ENCODE measurements around the gene RAF1.
"Not testable (repeated sequence)": the region's sequence is repeated elsewhere in the genome, so short reads cannot be mapped to it uniquely, and the experiment has no call there.

RAF1 gene

DNA sequence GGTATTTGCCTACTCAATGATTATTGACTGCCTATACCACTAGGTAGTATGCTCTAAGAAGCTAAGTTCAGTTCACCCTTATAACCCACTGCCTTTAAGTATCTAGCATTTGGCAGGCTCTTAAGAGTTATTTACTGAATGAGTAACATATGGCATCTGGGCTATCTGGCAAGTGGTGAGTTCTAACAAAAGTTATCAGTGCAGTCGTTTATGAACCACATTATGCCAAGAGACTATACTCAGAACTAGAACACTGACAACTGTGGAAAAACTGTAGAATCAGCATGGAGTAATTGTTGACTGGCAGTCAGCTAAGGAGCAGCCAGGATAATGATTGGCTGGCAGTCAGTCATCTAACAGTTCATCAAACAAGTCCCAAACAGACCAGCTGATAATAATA, 25.8 kb downstream of the RAF1 start:
- DNase-seq, result no peak

DNA sequence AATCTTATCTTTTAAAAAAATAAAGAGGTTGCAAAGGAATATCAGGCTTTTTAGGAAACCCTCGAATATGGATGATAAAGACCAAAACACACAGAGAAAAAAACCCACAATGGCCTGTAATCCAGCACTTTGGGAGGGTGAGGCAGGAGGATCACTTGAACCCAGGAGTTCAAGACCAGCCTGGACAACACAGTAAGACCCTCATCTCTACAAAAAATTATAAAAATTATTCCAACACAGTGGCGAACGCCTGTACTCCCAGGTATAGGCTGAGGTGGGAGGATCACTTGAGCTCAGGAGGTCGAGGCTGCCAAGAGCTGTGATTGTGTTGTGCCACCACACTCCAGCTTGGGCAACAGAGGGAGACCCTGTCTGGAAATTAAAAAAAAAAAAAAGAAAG, 30.8 kb downstream of the RAF1 start:
- DNase-seq, result no peak

DNA sequence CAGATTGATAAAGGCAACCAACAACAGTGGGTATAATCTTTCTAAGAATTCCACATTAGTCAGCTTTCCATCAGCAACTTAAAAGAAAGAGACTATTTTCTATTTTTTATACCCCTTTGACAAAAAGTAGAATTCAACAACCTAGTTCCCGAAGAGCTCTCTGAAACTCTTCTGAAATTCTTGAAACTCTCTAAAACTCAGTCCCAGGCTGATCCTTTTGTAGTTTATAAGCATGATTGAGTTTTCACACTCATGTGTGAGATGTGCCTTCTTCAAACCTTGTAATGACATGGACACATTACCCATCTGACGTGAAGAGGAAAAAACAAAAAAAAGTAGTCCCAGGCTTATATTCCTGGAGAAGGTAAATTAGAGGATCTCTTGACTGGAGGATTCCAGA, 31.4 kb downstream of the RAF1 start:
- DNase-seq, result no peak

DNA sequence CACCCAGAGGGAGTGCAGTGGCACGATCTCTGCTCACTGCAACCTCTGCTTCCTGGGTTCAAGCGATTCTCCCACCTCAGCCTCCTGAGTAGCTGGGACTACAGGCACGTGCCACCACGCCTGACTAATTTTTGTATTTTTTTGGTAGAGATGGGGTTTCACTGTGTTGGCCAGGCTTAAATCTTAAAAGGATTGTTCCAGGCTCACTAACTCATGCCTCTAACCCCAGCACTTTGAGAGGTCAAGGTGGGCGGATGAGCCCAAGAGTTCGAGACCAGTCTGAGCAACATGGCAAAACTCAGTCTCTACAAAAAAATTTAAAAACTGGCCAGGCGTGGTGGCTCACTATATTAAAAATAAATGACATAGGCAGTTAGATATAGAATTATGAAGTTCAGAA, 33.1 kb downstream of the RAF1 start:
- not testable (repeated sequence) for DNase-seq

DNA sequence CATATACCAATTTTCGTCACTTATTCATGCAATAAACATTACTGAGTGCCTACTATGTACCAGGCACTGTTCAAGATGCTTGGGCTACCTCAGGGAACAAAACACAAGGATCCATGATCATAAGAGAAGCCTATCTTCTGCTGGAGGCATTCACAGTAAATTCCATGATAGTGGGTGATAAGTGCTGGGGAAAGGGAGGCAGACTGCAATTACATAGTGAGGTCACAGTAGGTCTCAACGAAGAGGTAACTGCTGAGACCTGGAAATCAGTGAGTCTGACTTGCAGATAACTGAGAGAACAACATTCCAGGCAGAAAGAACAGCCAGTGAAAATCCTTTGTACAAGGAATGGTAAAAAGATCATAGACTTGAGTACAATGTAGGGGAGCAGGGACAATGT, 33.6 kb downstream of the RAF1 start:
- no peak for DNase-seq

DNA sequence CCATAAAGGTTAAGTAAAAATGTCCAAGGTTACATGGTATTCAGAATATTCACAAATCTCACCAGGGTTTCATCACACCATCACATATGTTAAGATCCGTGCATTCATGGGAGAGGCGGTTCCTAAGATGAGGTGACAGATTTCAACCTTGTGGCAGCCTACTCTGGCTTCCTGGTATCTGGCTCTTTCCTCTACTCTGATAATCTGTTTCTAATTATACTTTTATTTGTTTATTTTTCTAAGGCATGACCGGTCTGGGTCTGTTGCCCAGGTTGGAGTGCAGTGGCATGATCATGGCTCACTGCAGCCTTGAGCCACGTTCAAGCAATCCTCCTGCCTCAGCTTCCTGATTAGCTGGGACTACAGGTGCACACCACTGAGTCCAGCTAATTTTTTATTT, 34.4 kb downstream of the RAF1 start:
- DNase-seq, result no peak

DNA sequence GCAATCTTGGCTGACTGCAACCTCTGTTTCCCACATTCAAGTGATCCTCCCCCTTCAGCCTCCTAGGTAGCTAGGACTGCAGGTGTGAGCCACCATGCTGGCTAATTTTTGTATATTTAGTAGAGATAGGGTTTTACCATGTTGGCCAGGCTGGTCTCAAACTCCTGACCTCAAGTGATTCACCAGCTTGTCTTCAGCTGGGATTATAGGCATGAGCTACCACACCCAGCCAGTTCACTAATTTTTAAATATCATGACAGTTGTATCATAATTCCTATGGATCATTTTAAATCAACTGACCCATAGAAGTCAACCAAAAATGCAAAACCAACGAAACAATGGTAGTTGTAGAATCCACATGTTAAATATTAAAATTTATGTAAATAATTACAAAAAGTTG, 35.1 kb downstream of the RAF1 start:
- DNase-seq, result no peak

DNA sequence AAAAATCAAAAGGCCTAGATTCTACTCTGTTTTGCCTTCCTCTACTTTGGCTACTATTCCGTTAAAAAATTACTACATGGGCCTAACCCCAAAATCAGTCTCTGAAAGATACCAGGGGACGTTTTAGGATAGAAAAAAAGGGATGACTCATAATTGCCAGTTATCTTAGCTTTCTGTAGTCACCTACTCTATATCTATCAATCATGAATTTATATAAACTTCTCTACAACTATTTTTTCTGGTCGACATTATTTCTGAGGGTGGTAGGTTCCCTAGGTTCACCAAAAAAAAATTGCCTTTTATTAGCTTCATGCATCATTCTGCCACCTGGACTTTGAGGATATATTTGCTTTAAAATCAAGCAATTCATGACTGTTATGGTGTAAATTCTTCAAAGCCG, 36.5 kb downstream of the RAF1 start:
- no peak for DNase-seq

DNA sequence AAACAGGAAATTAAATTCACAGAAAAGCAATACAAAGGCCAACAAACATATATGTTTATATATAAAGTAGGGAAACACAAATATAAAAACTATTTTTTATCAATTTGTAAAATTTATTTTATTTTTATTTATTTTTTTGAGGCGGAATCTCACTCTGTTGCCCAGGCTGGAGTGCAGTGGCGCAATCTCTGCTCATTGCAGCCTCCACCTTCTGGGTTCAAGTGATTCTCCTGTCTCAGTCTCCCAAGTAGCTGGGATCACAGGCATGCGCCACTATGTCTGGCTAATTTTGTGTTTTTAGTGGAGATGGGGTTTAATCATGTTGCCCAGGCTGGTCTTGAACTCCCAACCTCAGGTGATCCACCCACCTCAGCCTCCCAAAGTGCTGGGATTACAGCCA, 39.0 kb downstream of the RAF1 start:
- not testable (repeated sequence) for DNase-seq

DNA sequence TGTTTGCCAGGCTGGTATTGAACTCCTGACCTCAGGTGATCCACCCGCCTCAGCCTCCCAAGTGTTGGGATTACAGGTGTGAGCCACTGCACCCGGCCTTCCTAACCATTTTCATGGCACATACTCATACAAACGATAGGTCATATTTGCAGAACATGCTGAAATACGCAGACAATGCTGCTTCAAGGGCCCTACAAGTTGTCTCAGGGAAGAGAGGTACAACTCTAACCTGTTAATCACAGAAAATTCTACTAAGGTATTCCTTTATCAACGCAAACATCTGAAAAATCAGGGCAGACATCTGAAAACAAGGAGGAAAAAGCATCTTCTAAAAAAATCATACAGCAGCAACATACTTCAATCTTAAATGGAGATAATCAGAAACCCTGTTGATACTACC, 39.9 kb downstream of the RAF1 start:
- DNase-seq, result no peak

DNA sequence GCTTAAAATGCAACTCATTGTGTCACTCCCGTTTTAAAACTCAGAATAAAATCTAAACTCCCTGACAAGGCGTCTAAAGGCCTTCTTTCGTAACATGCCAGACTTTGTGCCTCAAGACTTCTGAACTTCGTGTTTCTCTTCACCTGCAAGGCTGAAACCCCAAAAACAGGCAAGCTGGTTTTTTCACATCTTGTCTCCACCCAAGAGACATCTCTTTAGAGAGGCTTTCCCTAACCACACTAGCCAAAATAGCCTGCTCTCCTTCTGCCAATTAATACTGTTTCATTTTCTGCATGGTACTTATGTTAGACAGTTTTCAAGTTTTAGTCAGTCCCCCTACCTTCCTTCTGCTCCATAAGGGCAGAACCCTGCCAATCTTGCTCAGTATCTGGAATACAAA, 41.6 kb downstream of the RAF1 start:
- DNase-seq, result no peak

DNA sequence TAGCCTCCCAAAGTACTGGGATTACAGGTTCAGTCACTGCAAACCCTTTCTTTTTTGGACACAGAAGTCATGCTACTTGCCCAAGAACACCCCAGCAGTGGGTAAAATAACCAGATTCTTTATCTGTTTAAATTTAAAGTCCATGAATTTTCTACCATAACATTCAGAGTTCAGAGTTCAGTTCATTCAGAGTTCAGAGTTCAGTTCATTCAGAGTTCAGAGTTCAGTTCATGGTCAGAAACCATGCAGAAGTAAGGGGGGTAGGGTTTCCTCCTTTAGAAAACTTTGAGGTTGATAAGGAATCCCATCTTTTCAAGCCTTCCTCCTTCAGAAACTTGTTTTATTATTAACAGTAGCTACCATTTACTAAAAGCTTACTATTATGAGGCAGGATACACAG, 43.2 kb downstream of the RAF1 start:
- DNase-seq, result no peak

DNA sequence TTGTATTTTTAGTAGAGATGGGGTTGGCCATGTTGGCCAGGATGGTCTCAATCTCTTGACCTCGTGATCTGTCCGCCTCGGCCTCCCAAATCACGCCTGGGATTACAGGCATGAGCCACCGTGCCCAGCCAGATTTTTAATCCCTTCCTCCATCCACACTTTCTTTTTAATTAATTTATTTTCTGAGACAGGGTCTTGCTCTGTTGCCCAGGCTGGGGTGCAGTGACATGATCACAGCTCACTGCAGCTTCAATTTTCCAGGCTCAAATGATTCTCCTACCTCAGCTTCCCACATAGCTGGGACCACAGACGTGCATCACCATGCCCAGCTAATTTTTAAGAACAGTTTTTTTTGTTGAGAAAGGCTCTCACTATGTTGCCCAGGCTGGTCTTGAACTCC, 43.6 kb downstream of the RAF1 start:
- no peak for DNase-seq

DNA sequence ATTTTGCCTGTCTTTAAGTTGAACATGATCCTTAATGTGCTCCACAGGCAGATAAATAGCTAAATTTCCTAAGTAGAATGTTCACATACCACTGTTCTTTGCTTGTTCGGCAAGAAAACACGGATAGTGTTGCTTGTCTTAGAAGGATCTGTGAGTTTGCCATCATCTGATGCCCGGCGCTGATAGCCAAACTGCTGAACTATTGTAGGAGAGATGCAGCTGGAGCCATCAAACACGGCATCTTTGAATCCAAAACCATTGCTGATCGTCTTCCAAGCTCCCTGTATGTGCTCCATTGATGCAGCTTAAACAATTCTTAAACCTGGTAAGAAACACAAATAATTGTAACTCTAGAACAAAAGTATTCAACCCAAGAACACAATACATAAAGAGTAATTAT, 45.5 kb downstream of the RAF1 start:
- no peak for DNase-seq

DNA sequence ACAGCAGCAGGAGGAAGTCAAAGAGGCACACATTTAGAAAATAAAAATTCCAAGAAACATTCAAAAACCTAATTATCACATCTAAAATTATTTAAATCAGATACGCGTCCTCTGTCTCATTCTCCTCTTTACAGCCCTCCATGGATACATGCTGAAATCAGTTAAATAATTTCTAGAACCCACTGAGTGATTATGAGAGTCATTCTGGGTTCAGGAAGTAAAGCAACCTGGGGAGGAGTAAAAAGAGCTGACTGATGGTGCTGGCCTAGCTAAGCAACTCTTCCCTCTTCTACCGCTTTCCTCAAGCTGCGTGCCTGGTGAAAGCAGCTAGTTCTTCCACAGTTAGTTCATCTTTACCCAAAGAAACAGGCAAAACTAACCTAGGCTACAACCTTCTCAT, 48.7 kb downstream of the RAF1 start:
- no peak for DNase-seq

DNA sequence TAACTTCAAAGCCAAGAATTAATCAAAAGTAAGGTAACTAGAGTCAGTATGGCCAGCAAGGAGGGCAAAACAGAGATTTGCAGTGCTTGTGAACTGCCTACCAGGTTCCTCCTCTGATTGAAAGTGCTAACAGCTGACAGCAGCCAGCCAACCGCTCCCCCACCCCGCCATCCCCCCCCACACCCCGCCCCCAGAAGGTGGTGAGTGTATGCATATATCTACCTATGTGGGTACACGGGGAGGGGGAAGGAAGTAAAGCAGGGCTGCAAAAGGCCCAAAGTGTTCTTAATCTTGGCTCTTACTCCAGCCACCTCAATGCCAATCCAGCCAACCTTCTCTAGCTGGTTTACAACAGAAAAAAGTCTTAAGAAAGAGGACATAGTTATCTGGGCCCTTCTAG, 50.7 kb downstream of the RAF1 start:
- no peak for DNase-seq

DNA sequence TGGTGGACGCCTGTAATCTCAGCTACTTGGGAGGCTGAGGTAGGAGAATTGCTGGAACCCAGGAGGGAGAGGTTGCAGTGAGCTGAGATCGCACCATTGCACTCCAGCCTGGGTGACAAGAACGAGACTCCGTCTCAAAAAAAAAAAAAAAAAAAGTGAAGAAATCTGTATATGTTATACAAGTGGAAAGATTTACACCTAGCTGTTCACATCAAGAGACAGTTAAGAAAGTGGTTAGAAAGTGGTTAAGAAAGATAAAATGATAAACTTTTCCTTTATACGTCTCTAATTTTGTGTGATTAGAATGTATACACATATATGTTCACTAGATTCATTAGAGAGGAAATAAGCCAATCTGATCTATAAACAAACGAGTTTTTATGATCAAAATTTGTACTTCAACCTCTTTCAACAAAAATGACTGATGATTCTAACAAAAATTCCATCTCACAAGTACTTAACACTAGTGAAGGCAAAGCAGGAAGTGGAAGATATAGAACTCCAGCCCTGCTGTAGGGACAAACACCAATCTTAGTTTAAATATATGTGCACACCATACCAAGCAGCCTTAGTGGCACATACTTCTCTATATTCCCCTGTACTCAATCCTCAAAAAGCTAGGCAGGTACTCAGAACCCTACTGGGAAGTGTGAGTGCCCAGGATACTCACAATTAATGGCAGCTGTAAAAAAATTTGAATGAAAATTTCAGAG, 51.2 kb downstream of the RAF1 start:
- DNase-seq, result no peak

DNA sequence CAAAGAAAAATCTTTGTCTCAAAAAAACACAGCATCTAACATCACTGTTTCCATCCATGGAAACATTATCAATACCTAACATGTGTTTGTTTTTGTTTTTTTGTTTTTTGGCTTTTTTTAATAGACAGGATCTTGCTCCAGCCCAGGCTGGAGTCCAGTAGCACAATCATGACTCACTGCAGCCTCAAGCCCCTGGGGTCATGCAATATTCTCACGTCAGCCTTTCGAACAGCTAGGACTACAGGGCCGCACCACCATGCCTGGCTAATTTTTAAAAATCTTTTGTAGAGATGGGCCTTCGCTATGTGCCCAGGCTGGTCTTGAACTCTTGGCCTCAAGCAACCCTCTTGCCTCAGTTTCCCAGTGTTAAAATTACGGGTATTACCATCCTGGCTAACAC, 52.8 kb downstream of the RAF1 start:
- DNase-seq, result no peak

DNA sequence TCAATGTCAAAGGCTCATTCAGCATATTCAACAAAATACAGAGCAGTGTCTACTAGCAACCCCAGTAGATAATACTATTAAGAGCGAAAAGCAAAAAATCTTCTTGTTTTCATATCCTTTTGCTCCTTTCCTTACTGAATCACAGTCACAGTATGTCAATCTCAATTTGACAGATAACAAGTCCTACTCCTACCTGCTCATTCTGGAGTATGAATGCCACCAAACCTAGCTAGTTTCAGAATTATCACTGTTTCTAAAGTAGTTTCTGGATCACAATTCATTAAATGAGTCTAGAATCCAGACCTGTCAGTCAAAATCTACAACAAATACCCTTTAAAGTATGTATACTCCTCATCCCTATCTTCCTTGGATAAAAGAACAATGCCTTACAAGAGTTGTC, 55.5 kb downstream of the RAF1 start:
- DNase-seq, result no peak

DNA sequence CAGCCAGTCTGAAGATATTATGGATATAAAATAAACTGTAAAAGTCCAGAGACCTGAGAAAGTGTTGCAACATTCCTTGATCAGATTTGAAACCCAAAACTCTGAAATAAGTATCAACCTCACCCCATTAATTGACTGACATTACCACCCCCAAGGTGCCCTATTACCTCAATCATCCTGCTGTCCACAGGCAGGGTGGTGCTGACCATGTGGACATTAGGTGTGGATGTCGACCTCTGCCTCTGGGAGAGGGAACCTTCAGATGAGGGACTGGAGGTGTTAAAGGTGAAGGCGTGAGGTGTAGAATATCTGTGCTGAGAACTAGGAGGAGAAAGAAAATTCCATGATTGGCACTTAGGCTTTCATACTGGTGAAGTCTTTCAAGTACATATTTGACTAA, 59.9 kb downstream of the RAF1 start:
- DNase-seq, result no peak

DNA sequence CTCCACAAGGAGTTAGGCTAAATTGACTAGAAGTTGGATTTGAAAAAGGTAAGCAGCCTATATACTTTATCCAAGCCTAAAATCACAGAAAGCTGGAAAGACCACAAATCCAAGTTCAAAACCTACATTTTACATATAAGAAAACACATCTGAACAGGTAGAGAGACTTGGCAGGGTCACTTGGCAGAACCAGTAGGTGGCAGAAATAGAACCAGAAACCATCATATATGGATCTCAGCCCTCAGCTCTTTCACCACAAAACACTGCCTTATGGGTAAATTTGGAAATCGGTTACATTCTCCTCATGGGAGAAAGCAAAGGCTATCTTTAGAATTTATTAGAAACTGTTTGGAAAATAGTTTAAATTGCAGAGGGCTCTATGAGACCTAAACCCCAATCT, 62.8 kb downstream of the RAF1 start:
- DNase-seq, result no peak

DNA sequence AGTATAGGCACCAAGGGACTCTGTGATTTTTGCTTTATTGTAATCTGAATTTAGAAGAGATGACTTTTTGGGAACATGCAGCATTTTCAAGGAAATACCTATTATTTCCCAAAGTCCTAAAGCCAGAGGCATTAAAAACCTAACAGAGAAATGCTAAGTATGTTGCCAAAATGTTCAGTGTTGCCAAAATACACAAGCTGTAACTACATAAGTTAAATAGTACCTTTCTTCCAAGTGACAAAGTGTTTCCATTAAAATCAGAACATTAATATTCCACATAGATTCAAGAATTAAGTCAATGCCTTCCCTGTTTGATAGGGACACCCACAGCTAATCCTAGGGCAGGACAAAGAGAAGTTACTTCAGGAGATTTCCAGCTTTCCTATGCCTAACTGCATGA, 65.0 kb downstream of the RAF1 start:
- no peak for DNase-seq

DNA sequence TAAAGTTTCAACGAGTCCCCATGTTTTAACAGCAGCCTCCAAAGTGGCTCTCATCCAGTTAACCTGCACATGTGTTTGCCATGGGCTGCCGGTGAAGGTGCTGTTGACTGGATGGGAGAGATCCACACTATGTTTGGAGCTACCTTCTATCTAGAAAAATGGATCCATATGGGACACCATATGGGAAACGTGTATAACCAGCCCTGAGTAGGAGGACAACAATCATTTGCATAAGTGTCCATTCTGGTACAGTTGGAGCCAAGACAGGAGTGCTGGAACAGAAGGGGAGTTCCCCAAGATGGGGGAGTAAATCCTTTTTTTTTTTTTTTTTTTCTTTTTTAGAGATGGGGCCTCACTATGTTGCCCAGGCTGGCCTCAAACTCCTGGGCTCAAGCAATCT, 70.4 kb downstream of the RAF1 start:
- no peak for DNase-seq

DNA sequence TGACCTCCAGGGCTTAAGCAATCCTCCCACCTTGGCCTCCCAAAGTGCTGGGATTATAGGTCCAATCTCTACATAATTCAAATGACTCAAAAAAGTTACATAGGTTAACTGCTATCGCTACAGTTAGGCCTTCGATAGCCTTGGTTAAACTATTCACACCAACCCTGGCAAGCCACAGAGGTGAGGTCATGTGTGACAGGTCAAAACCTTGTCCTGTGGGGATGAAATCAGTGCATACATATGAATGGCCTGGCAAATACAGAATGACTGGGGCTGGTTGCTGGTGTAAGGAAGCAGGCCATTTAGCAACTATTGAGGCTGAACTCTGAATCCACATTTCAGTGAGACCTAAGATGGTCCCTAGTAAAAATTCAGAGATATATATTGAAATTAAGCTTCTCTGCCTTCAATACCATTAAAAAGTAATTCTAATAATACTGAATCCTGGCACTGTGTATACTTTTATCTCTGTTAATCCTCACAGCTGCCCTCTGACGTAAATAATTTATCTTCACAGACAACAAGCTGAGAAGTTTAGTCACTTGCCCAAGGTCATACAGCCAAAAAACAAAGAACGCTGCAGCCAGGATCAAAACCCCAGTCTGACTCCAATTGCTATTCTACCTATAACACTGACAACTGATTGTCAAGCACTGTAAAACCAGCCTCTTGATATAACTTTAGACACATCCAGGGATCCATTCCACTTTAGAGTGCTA, 71.8 kb downstream of the RAF1 start:
- no peak for DNase-seq

DNA sequence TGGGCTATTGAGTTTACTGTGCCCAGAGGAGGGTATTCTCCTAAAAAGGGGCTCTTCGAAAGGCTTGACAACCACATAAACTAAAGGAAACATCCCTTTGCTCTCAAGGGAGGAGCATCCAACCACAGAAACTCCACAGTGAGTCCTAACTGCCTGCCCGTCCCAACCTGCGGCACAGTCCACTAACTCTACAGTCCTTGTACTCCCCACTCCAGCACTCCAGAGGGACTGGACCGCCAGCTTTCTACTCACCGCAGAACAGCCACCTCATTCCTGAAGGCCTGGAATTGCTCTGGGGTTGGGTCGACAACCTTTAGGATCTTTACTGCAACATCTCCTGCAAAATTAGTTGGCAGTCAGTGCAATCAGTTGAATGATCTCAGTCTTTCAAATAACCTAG, 72.5 kb downstream of the RAF1 start:
- DNase-seq, result no peak
